ENCODE measurements around the gene OBSL1. TPM values are rescaled to one million over a fixed set of nuclear protein-coding genes. Genes with fewer than 3 reads are reported as not detected.

The OBSL1 gene
- total and polyA plus RNA-seq, 10 of the 15 experiments (the other 5 are each of a cell fraction or from before 2014, with no cell fraction given) = 0.14 to 0.77 TPM; not detected in 8

- intact Hi-C loops (cut with micrococcal nuclease; ENCODE audit: unreplicated experiment) = no loop called here
- Histone ChIP-seq H3K27ac (ENCODE audit: control insufficient read depth, insufficient read depth) (no peak overlapping the region), H4K20me1 (ENCODE audit: control insufficient read depth, insufficient read depth) (no peaks in the 10 kb centered on the region; the same call in 1 of the 2 replicates), H3K4me3 (no peak overlapping the region), H3K27me3 (replicated peaks in 1 of 2; ENCODE audit: control insufficient read depth in 2 of 2, insufficient read depth in 2 of 2, low read length in 1 of 2) (peaks cover 21% of the 10 kb centered on the region in 2 experiments), H3K4me2 (ENCODE audit: control insufficient read depth, insufficient read depth) (no peak overlapping the region), H3K9me3 (replicated peaks; ENCODE audit: control insufficient read depth, insufficient read depth, low read length) (no peaks in the 10 kb centered on the region), H3K79me2 (ENCODE audit: control insufficient read depth, insufficient read depth, low read length) (no peaks in the 10 kb centered on the region), H3K9ac (ENCODE audit: control insufficient read depth, insufficient read depth, low read length) (no peak overlapping the region), H3K36me3 (ENCODE audit: control insufficient read depth in 2 of 2, insufficient read depth in 2 of 2, low read length in 1 of 2) (no peaks in the 10 kb centered on the region), H2AFZ (ENCODE audit: control insufficient read depth, low read depth, low read length) (no peak overlapping the region), H3K4me1 (ENCODE audit: control insufficient read depth, insufficient read depth, low read length) (no peaks in the 10 kb centered on the region)
- RAD21 ChIA-PET (ENCODE audit: unreplicated experiment) = no interaction called here
- no TSS peak for BruUV-seq (replicated peaks)
- CTCF ChIA-PET = interaction anchor here (1.1 to 10.8 kb wide), 3 partner anchors 17 to 122 kb away, joined by 3 to 224 read pairs (median 83); partner anchors contain the start of gene GMPPA
- in situ Hi-C loops (cut with MboI) = no loop called here
- TF ChIP-seq, protein P1, sequence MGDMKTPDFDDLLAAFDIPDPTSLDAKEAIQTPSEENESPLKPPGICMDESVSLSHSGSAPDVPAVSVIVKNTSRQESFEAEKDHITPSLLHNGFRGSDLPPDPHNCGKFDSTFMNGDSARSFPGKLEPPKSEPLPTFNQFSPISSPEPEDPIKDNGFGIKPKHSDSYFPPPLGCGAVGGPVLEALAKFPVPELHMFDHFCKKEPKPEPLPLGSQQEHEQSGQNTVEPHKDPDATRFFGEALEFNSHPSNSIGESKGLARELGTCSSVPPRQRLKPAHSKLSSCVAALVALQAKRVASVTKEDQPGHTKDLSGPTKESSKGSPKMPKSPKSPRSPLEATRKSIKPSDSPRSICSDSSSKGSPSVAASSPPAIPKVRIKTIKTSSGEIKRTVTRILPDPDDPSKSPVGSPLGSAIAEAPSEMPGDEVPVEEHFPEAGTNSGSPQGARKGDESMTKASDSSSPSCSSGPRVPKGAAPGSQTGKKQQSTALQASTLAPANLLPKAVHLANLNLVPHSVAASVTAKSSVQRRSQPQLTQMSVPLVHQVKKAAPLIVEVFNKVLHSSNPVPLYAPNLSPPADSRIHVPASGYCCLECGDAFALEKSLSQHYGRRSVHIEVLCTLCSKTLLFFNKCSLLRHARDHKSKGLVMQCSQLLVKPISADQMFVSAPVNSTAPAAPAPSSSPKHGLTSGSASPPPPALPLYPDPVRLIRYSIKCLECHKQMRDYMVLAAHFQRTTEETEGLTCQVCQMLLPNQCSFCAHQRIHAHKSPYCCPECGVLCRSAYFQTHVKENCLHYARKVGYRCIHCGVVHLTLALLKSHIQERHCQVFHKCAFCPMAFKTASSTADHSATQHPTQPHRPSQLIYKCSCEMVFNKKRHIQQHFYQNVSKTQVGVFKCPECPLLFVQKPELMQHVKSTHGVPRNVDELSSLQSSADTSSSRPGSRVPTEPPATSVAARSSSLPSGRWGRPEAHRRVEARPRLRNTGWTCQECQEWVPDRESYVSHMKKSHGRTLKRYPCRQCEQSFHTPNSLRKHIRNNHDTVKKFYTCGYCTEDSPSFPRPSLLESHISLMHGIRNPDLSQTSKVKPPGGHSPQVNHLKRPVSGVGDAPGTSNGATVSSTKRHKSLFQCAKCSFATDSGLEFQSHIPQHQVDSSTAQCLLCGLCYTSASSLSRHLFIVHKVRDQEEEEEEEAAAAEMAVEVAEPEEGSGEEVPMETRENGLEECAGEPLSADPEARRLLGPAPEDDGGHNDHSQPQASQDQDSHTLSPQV (IDR thresholded peaks at IDR 0.05) = no peak
- TF ChIP-seq RCOR1 (conservative IDR thresholded peaks at IDR 0.05; ENCODE audit: low read depth, low read length) (no peak), MYC (IDR thresholded peaks at IDR 0.05; ENCODE audit: insufficient read depth, insufficient read length, insufficient replicate concordance, low read length, severe bottlenecking) (no peak), LARP7 (IDR thresholded peaks at IDR 0.05) (no peak), PML (IDR thresholded peaks at IDR 0.05; ENCODE audit: low read length) (no peak), MEF2B (IDR thresholded peaks at IDR 0.05; ENCODE audit: partially characterized antibody, poor library complexity, severe bottlenecking) (no peak), POLR2AphosphoS2 (IDR thresholded peaks at IDR 0.05; ENCODE audit: low read depth, low read length) (no peak)
- TF ChIP-seq, protein P2, sequence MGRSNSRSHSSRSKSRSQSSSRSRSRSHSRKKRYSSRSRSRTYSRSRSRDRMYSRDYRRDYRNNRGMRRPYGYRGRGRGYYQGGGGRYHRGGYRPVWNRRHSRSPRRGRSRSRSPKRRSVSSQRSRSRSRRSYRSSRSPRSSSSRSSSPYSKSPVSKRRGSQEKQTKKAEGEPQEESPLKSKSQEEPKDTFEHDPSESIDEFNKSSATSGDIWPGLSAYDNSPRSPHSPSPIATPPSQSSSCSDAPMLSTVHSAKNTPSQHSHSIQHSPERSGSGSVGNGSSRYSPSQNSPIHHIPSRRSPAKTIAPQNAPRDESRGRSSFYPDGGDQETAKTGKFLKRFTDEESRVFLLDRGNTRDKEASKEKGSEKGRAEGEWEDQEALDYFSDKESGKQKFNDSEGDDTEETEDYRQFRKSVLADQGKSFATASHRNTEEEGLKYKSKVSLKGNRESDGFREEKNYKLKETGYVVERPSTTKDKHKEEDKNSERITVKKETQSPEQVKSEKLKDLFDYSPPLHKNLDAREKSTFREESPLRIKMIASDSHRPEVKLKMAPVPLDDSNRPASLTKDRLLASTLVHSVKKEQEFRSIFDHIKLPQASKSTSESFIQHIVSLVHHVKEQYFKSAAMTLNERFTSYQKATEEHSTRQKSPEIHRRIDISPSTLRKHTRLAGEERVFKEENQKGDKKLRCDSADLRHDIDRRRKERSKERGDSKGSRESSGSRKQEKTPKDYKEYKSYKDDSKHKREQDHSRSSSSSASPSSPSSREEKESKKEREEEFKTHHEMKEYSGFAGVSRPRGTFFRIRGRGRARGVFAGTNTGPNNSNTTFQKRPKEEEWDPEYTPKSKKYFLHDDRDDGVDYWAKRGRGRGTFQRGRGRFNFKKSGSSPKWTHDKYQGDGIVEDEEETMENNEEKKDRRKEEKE (IDR thresholded peaks at IDR 0.05) = no peak
- TF ChIP-seq, protein P3, sequence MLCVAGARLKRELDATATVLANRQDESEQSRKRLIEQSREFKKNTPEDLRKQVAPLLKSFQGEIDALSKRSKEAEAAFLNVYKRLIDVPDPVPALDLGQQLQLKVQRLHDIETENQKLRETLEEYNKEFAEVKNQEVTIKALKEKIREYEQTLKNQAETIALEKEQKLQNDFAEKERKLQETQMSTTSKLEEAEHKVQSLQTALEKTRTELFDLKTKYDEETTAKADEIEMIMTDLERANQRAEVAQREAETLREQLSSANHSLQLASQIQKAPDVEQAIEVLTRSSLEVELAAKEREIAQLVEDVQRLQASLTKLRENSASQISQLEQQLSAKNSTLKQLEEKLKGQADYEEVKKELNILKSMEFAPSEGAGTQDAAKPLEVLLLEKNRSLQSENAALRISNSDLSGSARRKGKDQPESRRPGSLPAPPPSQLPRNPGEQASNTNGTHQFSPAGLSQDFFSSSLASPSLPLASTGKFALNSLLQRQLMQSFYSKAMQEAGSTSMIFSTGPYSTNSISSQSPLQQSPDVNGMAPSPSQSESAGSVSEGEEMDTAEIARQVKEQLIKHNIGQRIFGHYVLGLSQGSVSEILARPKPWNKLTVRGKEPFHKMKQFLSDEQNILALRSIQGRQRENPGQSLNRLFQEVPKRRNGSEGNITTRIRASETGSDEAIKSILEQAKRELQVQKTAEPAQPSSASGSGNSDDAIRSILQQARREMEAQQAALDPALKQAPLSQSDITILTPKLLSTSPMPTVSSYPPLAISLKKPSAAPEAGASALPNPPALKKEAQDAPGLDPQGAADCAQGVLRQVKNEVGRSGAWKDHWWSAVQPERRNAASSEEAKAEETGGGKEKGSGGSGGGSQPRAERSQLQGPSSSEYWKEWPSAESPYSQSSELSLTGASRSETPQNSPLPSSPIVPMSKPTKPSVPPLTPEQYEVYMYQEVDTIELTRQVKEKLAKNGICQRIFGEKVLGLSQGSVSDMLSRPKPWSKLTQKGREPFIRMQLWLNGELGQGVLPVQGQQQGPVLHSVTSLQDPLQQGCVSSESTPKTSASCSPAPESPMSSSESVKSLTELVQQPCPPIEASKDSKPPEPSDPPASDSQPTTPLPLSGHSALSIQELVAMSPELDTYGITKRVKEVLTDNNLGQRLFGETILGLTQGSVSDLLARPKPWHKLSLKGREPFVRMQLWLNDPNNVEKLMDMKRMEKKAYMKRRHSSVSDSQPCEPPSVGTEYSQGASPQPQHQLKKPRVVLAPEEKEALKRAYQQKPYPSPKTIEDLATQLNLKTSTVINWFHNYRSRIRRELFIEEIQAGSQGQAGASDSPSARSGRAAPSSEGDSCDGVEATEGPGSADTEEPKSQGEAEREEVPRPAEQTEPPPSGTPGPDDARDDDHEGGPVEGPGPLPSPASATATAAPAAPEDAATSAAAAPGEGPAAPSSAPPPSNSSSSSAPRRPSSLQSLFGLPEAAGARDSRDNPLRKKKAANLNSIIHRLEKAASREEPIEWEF (IDR thresholded peaks at IDR 0.05; ENCODE audit: insufficient replicate concordance, low read depth, low read length) = no peak
- TF ChIP-seq, protein P4, sequence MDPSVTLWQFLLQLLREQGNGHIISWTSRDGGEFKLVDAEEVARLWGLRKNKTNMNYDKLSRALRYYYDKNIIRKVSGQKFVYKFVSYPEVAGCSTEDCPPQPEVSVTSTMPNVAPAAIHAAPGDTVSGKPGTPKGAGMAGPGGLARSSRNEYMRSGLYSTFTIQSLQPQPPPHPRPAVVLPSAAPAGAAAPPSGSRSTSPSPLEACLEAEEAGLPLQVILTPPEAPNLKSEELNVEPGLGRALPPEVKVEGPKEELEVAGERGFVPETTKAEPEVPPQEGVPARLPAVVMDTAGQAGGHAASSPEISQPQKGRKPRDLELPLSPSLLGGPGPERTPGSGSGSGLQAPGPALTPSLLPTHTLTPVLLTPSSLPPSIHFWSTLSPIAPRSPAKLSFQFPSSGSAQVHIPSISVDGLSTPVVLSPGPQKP (IDR thresholded peaks at IDR 0.05; ENCODE audit: low read depth, low read length) = no peak
- SMC1A ChIA-PET (ENCODE audit: uncharacterized antibody, unreplicated experiment) = no interaction called here
- DNase-seq (ENCODE audit: low read depth, low spot score) (no peak), ATAC-seq (no peak), FAIRE-seq (no peak)
- POLR2A ChIA-PET = no interaction called here
- 50% methylated on average over 2 of the region's 2 CpGs for WGBS (ENCODE audit: insufficient coverage, insufficient replicate concordance, low lambda C conversion rate, missing lambda C conversion rate)
These were observed 46.5 kb downstream of the OBSL1 start for GRCh38 chr2:219524817-219525216.
